IPS-18c (cell line): Measurements from ENCODE around the gene EPHB2.

Source experiments
- H3K4me3 ChIP-seq: 2 replicates; pipeline ENCODE4 v1.7.0; 2013; ENCODE audit warnings: low read depth, mild to moderate bottlenecking, low read length, moderate library complexity; ENCODE audit not compliant: insufficient read depth
- H3K9me3 ChIP-seq: one replicate; pipeline ENCODE4 v1.6.1; 2013; ENCODE audit warnings: mild to moderate bottlenecking, low read length, moderate library complexity; ENCODE audit not compliant: control insufficient read depth, insufficient read depth

The EPHB2 gene

DNA sequence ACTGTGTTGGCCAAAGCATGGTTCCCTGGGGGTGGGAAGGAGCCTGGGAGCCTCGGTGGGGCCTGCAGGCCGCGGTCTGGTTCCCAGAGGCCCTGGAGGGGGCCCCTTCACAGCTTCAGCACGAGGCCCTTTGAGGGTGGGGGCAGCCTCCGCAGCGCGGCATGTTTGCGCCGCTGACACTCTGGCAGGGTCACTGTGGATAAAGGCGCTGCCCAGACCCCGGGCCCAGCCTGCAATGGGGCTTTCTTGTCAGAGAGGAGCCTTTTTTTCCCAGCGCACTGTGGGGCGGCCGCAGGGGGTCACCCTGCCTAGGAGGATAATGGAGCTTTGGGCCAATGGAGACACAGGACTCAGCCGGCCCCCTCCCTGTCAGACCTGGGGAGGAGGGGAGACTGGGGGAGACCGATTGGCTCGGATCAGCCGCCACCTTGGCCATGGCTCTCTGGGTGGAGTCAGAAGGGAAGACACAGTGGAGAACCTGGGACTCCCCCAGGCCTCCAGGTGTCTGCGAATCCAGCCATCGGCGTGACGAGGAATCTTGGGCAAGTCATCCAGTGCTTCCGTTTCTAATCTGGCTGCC, 26.0 kb downstream of the EPHB2 start:
- no peaks in the 10 kb centered on the region for H3K9me3 ChIP-seq
- H3K4me3 ChIP-seq, result no peak overlapping the region

DNA sequence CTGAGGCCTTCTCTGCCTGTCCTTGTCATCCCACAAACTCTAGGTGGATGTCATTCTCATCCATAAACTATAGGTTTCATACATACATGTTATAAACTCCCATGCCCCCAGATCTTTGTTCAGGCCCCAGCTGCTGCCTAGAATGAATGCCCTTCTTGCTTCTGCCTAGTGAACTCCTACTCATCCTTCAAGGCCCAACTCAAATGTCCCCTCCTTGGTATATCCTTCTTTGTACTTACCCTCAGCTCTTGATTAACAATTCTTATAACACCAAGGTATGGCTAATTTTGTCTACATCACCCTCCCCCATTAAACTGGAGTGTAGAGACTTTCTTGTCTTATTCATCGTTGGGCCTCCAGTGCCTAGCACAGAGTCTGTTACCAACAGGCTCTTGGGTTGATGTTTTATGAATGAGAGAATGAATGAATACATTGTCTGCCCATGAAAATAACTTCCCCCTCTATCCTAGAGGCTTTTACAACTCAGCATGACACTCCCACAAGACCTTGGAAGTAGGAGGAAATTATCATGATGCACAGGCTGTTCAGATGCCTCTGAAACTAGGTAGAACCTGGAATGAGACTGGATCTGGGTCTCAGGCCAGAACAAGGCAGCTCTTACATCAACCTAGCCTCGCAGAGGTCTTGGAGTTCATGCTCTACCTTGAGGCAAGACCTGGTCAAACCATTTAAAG, 26.9 kb downstream of the EPHB2 start:
- Histone ChIP-seq H3K4me3 (no peak overlapping the region), H3K9me3 (no peaks in the 10 kb centered on the region)

DNA sequence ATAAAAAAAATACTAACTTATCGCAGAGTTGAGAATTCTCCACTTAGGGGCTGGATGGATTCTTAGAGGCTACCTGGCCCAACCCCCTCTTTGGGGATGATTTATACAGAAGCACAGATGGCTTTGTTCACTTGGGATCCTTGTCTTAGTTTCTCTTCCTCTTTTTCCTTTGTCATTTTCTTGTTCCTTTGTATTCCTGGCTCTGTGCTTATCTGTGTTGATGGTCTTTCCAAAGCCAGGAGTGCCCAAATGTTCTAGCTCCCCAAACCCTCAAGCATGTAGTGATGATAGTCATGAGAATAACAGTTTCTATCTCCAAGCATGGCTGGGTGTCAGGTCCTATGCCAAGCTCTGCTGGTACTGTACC, 27.4 kb downstream of the EPHB2 start:
- Histone ChIP-seq H3K9me3 (no peaks in the 10 kb centered on the region), H3K4me3 (no peak overlapping the region)

DNA sequence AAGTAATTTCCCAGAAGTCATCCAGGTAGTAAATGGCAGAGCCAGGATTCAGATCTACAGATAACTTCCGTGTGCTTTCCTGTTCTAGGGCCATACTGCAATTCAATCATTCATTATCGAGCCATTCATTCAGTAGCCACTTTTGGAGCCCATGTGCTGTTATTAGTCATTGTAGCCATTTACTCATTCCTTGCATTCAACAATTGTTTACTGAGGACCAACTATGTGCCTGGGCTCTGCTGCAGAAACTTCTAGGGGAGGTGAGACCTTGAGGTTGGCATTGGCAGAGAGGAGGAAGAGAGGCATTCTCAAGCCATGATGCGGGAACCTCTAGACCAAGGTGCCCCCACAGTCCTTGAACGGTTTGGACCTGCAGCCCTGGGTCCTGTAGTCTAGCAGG, 27.9 kb downstream of the EPHB2 start:
- no peaks in the 10 kb centered on the region for H3K9me3 ChIP-seq
- no peak overlapping the region for H3K4me3 ChIP-seq

DNA sequence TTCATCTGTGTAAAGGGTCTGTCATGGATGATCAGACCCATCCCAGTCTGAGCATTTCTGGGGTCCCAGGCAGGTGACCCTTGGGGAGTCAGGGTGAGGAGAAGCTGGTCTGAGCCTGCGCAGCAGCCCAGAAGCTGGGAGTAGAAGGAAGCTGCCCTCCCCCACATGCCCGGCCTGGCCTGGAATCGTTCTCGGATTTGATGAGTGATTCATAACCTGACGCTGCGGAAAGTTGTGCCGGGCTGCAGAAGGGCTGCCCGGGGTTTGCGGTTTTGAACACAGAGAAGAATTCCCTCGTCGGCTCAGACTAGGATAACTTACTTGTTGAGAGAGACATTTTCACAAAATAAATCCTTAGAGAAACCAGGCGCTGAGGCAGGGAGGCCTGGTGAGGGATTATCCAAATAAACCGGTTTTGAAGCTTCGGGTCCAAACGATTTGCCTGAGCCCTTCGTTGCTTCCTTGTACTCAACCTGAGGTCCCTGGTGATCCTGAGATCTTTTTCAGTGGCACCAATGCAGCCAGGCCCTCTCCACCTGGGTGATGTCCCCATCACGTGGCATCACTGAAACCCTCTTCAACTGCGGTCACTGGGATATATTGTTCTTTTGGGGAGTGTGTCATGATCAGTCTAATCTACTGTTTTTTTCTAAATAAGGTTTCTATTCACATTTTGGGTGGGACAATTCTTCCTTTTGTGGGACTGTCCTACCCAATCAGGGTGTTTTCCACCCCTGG, 29.2 kb downstream of the EPHB2 start:
- H3K4me3 ChIP-seq, result no peak overlapping the region

DNA sequence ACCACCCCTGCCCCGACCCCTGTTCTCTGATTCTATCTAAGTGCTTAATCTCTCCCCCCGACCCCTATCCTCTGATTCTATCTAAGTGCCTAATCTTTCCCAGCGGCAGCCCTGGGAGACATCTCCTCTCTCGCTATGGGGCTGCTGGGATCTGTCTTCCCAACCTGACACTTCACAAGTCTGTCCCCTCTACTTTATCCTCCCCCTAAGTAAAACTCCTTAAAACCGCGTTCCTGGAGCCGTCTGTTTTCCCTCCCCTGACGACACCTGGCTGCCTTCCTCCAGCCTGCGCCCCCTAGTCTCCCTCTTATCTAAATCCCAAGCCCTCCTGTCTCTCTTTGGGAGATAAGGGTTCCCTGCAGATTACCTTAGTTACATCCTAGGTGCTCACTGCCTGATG, 30.5 kb downstream of the EPHB2 start:
- no peak overlapping the region for H3K4me3 ChIP-seq
- H3K9me3 ChIP-seq, result no peaks in the 10 kb centered on the region

More for the DNA sequence above, 29.2 kb downstream of the EPHB2 start:
- H3K9me3 ChIP-seq, result no peaks in the 10 kb centered on the region

DNA sequence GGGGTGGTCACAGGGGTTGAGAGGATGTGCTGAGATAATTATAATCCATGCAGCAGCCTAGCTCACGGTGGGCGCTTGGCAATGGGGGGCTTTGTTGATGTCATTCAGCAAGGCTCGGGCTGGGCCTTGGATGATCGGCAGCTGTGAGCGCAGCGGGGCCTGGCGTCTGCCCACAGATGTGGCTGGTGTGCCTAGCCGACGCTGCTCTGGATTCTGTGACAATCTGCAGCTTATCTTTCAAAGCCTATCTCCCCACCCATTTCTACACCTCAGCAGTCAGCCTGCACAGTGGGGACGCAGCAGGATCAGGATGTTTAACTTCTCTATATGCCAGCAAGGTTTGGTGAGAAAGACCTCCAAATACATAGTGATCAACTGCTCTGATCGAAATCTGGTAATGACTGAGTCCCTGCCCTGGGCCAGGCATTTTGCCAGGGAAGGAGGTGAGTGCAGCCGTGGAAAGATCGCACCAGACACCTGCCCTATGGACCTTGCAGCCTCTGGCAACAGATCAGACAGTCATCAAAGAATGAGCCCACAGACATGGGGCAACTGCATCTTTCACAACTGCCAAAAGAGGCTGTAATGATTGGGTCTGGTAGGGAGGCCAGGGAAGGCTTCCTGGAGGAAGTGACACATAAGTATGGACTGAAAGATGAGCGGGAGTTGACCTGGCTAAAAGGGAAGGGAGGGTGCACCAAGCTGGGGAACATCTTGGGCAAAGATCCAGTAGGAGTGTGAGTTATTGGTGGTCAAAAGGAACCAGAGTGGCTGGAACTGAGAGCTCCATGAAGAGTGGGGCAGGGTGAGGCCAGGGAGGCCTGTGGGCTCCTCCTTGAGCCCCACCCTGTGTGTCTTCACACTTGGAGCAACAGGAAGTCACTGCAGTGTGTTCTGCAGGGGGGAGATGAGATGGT, 35.3 kb downstream of the EPHB2 start:
- no peaks in the 10 kb centered on the region for H3K9me3 ChIP-seq
- H3K4me3 ChIP-seq, result no peak overlapping the region

DNA sequence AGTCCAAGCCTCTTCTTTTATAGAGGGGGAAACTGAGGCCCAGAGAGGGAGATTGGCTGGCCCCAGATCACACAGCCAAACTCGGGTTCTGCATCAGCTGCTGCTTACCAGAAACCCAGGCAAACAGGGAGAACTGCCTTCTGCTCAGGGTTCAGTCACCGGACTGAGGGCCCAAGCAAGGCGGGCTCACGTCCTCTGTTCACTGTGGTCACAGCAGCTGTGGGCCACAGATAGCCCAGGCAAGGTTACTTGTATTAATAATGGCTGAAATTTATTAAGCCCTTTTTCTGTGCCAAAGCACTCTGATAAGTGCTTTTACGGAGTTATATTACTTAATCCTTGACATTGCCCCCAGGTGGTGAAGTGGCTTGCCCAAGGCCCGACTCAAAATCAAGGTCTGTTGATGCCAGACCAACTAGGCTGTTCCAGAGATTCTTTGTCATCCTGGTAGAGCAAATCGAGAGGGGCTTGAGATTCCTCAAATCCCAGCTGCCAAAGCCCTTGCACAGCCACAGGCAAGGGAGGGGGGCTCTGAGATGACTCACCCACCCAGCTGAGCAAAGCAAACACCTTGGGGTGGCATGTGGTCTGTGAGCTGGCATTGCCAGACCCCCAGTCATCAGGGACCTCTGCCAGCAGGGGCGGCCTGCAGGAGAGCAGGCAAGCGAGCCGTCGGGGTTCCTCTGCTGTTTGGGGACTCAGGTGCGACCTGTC, 36.5 kb downstream of the EPHB2 start:
- H3K9me3 ChIP-seq, result no peaks in the 10 kb centered on the region
- no peak overlapping the region for H3K4me3 ChIP-seq

DNA sequence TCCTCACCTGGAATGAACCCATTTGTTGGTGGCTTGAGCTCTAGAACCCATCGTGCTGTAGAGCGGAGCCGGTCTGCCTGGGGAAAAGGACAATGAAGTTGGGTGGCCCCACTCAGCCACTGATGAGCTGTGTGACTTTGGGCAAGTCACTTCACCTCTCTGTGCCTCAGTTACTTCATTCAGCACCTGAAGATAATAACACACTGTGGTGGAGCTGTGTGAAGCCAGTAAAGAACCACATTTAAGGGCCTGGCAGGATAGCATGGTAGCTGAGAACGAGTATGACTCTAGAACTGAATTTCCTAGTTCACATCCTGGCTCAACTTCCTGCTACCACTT, 37.1 kb downstream of the EPHB2 start:
- Histone ChIP-seq H3K9me3 (no peaks in the 10 kb centered on the region), H3K4me3 (no peak overlapping the region)

DNA sequence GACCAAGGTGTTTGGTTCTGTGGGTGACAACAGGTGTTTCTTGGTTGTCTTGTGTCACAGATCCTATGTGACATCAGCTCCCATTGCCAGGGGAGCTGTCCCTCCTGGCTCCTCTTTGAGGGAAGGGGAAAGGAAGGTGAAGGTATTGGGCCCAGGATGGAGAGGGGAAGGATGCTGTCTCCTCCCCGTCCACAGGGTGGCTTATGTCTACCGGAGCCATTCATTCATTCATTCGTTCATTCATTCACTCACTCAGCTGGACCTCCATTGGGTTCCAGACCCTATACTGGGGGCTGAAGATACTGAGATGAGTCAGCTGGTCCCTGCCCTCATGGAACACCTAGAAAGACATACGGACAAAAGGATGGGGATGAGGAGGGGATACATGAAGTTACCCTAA, 38.9 kb downstream of the EPHB2 start:
- no peaks in the 10 kb centered on the region for H3K9me3 ChIP-seq
- no peak overlapping the region for H3K4me3 ChIP-seq

DNA sequence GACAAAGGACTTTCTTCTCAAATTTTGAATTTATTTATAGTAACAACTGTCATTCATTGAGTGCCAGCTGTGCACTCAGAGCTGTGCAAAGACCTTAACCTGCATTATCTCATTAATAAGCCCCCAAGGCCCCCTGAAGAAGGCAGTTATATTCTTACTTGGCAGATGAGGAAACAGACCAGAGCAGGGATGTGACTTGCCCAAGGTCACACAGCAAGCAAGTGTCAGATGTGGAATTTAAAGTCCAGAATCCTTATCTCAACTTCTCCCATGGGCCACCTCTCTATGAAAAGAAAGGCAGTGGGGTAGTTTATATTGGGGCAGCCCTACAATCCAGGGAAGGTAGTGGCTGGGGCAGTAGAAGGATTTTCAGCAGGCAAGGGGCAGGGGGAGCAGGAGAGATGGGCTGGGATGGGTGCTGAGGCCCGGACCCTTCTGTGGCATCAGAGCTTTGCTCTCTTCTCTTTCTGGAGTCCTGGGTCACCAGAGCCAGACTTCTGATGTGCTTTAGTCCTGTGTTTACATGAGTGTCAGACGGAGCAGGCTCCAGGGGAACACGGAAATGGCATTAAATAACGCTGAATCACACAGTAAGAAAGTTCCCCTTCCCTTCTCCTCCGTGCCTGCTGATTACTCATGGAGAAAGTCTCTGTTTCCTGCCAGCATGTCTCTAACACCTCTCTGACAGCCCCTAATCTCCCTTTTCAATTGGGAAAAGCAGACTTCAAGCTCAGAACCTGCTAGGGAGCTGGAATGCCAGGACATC, 39.5 kb downstream of the EPHB2 start:
- no peak overlapping the region for H3K4me3 ChIP-seq
- H3K9me3 ChIP-seq, result no peaks in the 10 kb centered on the region

DNA sequence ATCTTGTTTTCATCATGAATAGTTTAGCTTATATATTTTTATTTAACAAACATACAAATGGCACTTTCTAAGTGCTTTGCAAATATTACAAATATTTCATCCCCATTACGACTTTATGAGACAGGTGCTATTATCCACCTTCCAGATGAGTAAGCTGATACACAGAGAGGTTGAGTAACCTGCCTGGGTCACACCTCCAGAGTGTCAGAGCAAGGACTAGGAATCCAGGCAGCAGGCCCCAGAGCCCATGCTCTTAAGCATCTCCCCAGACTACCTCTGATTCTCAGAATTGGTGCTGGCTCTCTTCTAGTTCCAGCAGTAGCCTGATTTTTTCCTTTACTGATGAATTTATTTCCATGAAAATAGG, 40.0 kb downstream of the EPHB2 start:
- Histone ChIP-seq H3K9me3 (no peaks in the 10 kb centered on the region), H3K4me3 (no peak overlapping the region)

DNA sequence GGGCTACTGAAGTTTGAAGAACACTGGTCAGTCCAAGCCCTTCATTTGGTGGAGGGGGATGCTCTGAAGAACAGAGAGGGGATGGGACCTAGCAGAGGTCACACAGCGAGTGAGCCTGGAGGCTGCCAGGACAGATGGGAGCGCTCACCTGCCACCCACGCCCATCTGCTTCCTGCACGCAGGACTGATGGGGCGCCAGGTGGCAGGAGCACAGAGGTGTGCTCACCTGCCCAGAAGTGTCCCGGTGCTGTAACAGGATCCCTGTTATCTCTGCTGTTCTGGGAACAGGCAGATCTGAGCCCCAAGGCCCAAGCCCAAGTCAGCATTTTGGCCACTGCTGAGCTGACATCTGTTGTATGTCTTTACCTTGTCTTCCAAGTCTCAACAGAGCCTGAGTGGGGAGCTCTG, 40.5 kb downstream of the EPHB2 start:
- Histone ChIP-seq H3K9me3 (no peaks in the 10 kb centered on the region), H3K4me3 (no peak overlapping the region)

DNA sequence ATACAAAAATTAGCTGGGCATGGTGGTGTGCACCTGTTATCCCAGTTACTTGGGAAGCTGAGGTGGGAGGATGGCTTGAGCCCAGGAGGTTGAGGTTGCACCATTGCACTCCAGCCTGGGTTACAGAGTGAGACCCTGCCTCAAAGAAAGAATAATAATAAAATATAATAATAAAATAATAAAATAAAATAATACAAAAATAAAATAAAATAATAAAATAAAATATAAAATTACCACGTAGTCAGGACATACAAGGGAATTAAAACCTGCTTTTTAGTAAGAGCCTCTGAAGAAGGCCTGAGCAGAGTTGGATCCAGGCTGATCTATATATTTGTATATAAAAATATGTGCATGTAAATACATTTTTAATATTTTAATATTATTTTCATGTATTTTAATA, 41.7 kb downstream of the EPHB2 start:
- Histone ChIP-seq H3K9me3 (no peaks in the 10 kb centered on the region), H3K4me3 (no peak overlapping the region)

DNA sequence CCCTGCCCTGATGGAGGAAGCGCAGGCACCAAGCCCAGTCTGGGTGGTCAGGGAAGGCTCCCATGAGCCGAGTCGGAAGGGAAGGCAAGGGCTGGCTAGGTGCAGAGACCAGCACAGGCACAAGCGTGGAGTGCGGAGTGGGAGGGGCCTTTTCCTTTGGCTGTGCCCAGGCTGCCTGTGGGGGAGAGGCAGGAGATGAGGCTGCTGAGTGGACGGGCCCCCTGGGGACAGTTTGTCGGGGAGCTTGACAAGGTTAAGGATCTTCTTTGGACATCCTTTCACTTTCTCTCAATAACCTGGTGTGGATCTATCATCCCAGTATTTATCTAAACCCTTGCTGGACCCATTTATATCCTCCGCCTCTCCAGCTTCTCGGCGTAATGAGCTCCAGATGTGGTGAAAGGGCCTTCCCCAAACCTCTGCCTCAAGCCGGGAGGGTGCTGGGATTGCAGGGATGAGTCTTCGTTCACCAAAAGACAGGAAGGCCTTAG, 42.9 kb downstream of the EPHB2 start:
- Histone ChIP-seq H3K4me3 (no peak overlapping the region), H3K9me3 (no peaks in the 10 kb centered on the region)

DNA sequence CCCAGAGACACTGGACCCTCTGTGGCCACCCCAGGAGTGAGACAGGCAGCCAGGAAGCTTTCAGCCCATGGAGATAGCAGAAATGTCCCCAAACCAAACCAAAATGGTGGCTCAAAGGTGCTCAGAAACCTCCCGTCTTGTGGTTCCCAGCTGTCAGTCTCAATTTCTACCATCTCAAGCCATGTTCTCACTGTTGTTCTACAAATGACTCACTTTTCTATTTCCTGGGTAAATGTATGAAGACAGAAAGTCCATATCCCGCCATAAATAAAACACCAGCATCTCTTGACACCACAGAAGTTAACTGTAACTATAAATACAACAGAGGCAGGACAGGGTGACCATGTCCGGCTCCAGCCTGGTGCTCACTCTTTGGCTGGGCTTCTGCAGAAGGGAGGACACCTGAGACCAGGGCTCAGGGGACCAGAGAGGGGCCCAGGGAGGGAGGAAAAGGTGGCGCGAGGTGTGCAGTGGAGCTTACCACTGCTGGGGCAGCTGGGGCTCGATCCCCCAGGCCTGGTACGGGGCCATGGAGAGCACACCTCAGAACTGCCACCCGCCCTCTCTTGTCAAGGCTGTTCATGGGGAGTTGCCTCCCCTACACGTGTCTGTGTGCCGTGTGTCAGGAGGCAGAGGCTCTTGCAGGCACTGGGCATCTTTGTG, 43.6 kb downstream of the EPHB2 start:
- Histone ChIP-seq H3K4me3 (no peak overlapping the region), H3K9me3 (no peaks in the 10 kb centered on the region)
